ENCODE results near the gene MEST. TPM values are rescaled to one million over a fixed set of nuclear protein-coding genes. Genes with fewer than 3 reads are reported as not detected.

Gene MEST
- total RNA-seq, result 0.66 and 2.0 TPM in 2 replicates

GRCh38 chr7:130491841-130492522 lies at the start of gene MEST:
Gene MEST, plus strand, starts transcription at chr7:130492085. Its CDS starts 229 bp downstream, at chr7:130492314.

Other genes with a start within 250 kb of the MEST start
- gene CPA2, start 225.2 kb upstream of the MEST start, total RNA-seq, result not detected in 2 replicates
- gene CPA4, start 198.9 kb upstream of the MEST start, total RNA-seq, result 0.92 and 1.6 TPM in 2 replicates
- not detected in 2 replicates for gene CPA5, start 147.3 kb upstream of the MEST start, total RNA-seq
- not detected in 2 replicates for gene CPA1, start 111.6 kb upstream of the MEST start, total RNA-seq
- gene CEP41, start 51.1 kb upstream of the MEST start, total RNA-seq, result 7.0 and 8.0 TPM in 2 replicates
- gene COPG2, start 176.7 kb downstream of the MEST start, total RNA-seq, result 17.0 and 29.8 TPM in 2 replicates
- not detected in 2 replicates for gene TSGA13, start 194.5 kb downstream of the MEST start, total RNA-seq
- gene KLF14, start 242.1 kb downstream of the MEST start, total RNA-seq, result not detected in 2 replicates

Measured in aortic smooth muscle cell (primary cell).